ENCODE measurements around the gene RNF181. TPM values are rescaled to one million over a fixed set of nuclear protein-coding genes. Genes with fewer than 3 reads are reported as not detected.
A peak's percentile ranks its signal among the peaks of the same experiment; 100 is the strongest.
"Not testable (repeated sequence)": the region's sequence is repeated elsewhere in the genome, so short reads cannot be mapped to it uniquely, and the experiment has no call there.

The RNF181 gene
- total and polyA plus RNA-seq, 4 donors: 90.2 to 296 (median 185) TPM

DNA sequence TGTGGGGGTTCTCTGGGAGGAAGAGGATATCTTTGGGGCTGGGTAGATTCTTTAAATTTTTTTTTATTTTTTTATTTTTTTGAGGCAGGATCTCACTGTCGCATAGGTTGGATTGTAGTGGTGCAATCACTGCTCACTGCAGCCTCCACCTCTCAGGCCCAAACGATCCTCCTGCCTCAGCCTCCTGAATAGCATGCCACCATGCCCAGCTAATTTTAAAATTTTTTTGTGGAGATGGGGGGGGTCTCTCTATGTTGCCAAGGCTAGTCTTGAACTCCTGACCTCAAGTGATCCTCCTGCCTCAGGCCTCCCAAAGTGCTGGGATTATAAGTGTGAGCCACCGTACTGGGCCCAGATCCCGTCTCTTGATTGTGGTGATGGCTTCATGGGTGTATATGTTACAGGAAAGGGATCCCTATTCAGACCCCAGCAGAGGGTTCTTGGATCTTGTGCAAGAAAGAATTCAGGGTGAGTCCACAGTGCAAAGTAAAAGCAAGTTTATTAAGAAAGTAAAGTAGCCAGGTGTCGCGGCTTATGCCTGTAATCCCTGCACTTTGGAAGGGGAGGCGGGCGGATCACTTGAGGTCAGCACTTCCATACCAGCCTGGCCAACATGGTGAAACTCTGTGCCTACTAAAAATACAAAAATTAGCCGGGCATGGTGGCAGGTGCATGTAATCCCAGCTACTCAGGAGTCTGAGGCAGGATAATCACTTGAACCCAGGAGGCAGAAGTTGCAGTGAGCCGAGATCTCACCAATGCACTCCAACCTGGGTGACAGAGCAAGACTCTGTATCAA is 18.4 kb downstream of the RNF181 start:
- Histone ChIP-seq H3K4me3 (no peak overlapping the region), H3K27me3 (ENCODE audit: control insufficient read depth in 3 of 3, insufficient read depth in 3 of 3, low read length in 2 of 3) (no peaks in the 10 kb centered on the region), H3K27ac (ENCODE audit: low read depth in 1 of 2, low read length in 1 of 2) (no peak overlapping the region), H3K36me3 (ENCODE audit: control insufficient read depth in 4 of 4, insufficient read depth in 4 of 4, low read length in 4 of 4) (peaks cover 0 to 13% (median 9%) of the 10 kb centered on the region in 4 donors), H3K9ac (ENCODE audit: insufficient read depth in 1 of 2, low read length in 2 of 2) (no peak overlapping the region), H3K9me3 (ENCODE audit: control insufficient read depth in 4 of 4, insufficient read depth in 3 of 4, low read length in 3 of 4) (no peaks in the 10 kb centered on the region), H3K4me1 (ENCODE audit: control insufficient read depth in 5 of 5, insufficient read depth in 5 of 5, low read length in 5 of 5) (peaks cover 0 to 23% (median 12%) of the 10 kb centered on the region in 5 donors)
- DNase-seq: no peak
- TF ChIP-seq, protein P1, sequence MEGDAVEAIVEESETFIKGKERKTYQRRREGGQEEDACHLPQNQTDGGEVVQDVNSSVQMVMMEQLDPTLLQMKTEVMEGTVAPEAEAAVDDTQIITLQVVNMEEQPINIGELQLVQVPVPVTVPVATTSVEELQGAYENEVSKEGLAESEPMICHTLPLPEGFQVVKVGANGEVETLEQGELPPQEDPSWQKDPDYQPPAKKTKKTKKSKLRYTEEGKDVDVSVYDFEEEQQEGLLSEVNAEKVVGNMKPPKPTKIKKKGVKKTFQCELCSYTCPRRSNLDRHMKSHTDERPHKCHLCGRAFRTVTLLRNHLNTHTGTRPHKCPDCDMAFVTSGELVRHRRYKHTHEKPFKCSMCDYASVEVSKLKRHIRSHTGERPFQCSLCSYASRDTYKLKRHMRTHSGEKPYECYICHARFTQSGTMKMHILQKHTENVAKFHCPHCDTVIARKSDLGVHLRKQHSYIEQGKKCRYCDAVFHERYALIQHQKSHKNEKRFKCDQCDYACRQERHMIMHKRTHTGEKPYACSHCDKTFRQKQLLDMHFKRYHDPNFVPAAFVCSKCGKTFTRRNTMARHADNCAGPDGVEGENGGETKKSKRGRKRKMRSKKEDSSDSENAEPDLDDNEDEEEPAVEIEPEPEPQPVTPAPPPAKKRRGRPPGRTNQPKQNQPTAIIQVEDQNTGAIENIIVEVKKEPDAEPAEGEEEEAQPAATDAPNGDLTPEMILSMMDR (IDR thresholded peaks at IDR 0.05; ENCODE audit: control extremely low read depth, extremely low read depth): no peak
- ATAC-seq (ENCODE audit: insufficient read depth, low FRiP score): no peak
- 92 to 93% methylated on average over 10 of the region's 10 CpGs for WGBS, 2 donors

DNA sequence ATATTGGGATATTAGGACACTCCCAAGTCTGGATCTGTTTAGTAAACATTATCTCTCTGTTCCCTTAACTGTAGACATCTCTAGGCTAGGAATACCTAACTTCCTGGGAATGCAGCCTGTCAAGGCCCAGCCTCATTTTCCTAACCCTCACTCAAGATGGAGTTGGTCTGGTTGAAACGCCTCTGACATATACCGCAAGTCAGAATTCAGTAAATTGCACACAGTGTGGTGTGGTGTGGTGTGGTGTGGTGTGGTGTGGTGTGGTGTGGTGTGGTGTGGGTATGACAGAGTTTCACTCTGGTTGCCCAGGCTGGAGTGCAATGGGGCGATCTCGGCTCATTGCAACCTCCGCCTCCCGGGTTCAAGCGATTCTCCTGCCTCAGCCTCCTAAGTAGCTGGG is 19.2 kb downstream of the RNF181 start:
- not testable (repeated sequence) for H3K9ac ChIP-seq (ENCODE audit: insufficient read depth in 1 of 2, low read length in 2 of 2); H3K9me3 ChIP-seq (ENCODE audit: control insufficient read depth in 4 of 4, insufficient read depth in 3 of 4, low read length in 3 of 4); H3K4me3 ChIP-seq; H3K27ac ChIP-seq (ENCODE audit: low read depth in 1 of 2, low read length in 1 of 2); DNase-seq; H3K27me3 ChIP-seq (ENCODE audit: control insufficient read depth in 3 of 3, insufficient read depth in 3 of 3, low read length in 2 of 3); ATAC-seq (ENCODE audit: insufficient read depth, low FRiP score)
- WGBS, 2 donors: 95 to 96% methylated on average over 7 of the region's 7 CpGs
- Histone ChIP-seq H3K4me1 (ENCODE audit: control insufficient read depth in 5 of 5, insufficient read depth in 5 of 5, low read length in 5 of 5) (peaks cover 0 to 23% (median 12%) of the 10 kb centered on the region in 5 donors), H3K36me3 (ENCODE audit: control insufficient read depth in 4 of 4, insufficient read depth in 4 of 4, low read length in 4 of 4) (peaks cover 0 to 16% (median 5%) of the 10 kb centered on the region in 4 donors)

DNA sequence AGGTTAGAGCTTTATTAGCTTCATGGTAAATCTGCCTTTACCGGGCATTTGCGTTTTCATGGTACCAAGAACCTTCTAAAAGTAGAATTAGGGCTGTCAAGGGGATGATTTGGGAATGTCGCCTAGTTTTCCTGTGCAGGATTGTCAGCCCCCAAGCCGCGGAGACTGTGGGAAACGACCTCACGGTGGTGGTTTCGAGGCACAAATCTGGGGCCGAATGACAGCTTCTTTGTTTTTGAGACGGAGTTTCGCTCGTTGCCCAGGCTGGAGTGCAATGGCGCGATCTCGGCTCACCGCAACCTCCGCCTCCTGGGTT is 19.8 kb downstream of the RNF181 start:
- no peaks in the 10 kb centered on the region for H3K27me3 ChIP-seq (ENCODE audit: control insufficient read depth in 3 of 3, insufficient read depth in 3 of 3, low read length in 2 of 3)
- H3K4me1 ChIP-seq (ENCODE audit: control insufficient read depth in 5 of 5, insufficient read depth in 5 of 5, low read length in 5 of 5): peaks cover 0 to 19% (median 10%) of the 10 kb centered on the region in 5 donors
- no peak overlapping the region for H3K4me3 ChIP-seq
- H3K9ac ChIP-seq (ENCODE audit: insufficient read depth in 1 of 2, low read length in 2 of 2): no peak overlapping the region
- TF ChIP-seq, protein P1 (IDR thresholded peaks at IDR 0.05; ENCODE audit: control extremely low read depth, extremely low read depth): no peak
- peaks cover 0 to 13% (median 6%) of the 10 kb centered on the region in 4 donors for H3K36me3 ChIP-seq (ENCODE audit: control insufficient read depth in 4 of 4, insufficient read depth in 4 of 4, low read length in 4 of 4)
- 87 to 89% methylated on average over 17 of the region's 17 CpGs for WGBS, 2 donors
- ATAC-seq (ENCODE audit: insufficient read depth, low FRiP score) (no peak), DNase-seq (no peak)
- H3K9me3 ChIP-seq (ENCODE audit: control insufficient read depth in 4 of 4, insufficient read depth in 3 of 4, low read length in 3 of 4): no peaks in the 10 kb centered on the region
- peak overlapping the region in 1 of 2 donors; percentile 70 for H3K27ac ChIP-seq (ENCODE audit: low read depth in 1 of 2, low read length in 1 of 2)

DNA sequence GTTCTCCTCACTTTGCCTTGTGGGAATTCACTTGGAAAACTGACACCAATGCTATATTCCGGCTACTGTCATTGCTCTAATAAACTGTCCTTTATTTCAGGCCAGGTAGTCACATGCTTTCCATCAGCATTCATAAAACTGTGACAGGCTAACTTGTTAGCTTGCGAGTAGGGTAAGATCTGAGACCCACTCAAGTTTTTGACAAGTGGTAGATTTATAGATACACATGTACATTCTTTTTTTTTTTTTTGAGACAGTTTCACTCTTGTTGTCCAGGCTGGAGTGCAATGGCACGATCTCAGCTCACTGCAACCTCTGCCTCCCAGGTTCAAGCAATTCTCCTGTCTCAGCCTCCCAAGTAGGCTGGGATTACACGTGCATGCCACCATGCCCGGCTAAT is 22.2 kb downstream of the RNF181 start:
- not testable (repeated sequence) for DNase-seq; H3K27ac ChIP-seq (ENCODE audit: low read depth in 1 of 2, low read length in 1 of 2); H3K27me3 ChIP-seq (ENCODE audit: control insufficient read depth in 3 of 3, insufficient read depth in 3 of 3, low read length in 2 of 3); H3K9me3 ChIP-seq (ENCODE audit: control insufficient read depth in 4 of 4, insufficient read depth in 3 of 4, low read length in 3 of 4); ATAC-seq (ENCODE audit: insufficient read depth, low FRiP score); H3K4me3 ChIP-seq
- H3K4me1 ChIP-seq (ENCODE audit: control insufficient read depth in 5 of 5, insufficient read depth in 5 of 5, low read length in 5 of 5): peaks cover 0 to 11% (median 8%) of the 10 kb centered on the region in 5 donors
- WGBS, 2 donors: 89% methylated on average over 5 of the region's 5 CpGs
- H3K9ac ChIP-seq (ENCODE audit: insufficient read depth in 1 of 2, low read length in 2 of 2): peak overlapping the region in 1 of 2 donors; percentile 68
- H3K36me3 ChIP-seq (ENCODE audit: control insufficient read depth in 4 of 4, insufficient read depth in 4 of 4, low read length in 4 of 4): peaks cover 8 to 24% (median 15%) of the 10 kb centered on the region in 4 donors
